Right lobe of liver (tissue), 4 donors: ENCODE results near the gene IGFBP2.

Experiments
- CTCF ChIP-seq, 4 donors: fragments of 200-600 bp in 3 of 4; fragments of 450-650 bp in 1 of 4; IDR thresholded peaks; one replicate each; pipeline versions ENCODE4 v1.5.1 to v1.8.0; 2016 to 2022; ENCODE audit warnings: antibody characterized with exemption in 4 of 4, mild to moderate bottlenecking in 2 of 4
- POLR2A ChIP-seq: fragments of 450-650 bp; IDR thresholded peaks from one replicate; pipeline ENCODE4 v1.6.1; 2017; ENCODE audit warnings: antibody characterized with exemption, mild to moderate bottlenecking
- donor health status: DM: no; HTN: no; CAD: no.
- donor health status: DM: no; HTN: no; CAD: no.
- donor health status: DM: no; HTN: yes; CAD: no.

- no peak for TF ChIP-seq CTCF (IDR thresholded peaks at IDR 0.05)
- TF ChIP-seq POLR2A: no peak
These were observed 20.7 kb downstream of the IGFBP2 start for GRCh38 chr2:216653931-216654365.
